Stimulated activated CD8-positive, alpha-beta memory T cell treated with anti-CD3 and anti-CD28 coated beads, Interleukin-12 subunit alpha, Interleukin-12 subunit beta, amount 100 ng/mL, for 24 hours (primary cell): ENCODE measurements around the gene APOF.
A peak's percentile ranks its signal among the peaks of the same experiment; 100 is the strongest.
"Not testable (repeated sequence)": the region's sequence is repeated elsewhere in the genome, so short reads cannot be mapped to it uniquely, and the experiment has no call there.

ENCODE experiments used
- DNase-seq: peaks from one replicate; pipeline ENCODE4 v3.0.0-alpha.2; 2020; ENCODE audit errors: extremely low read depth

Gene APOF

GRCh38 chr12:56333197-56333678 is 29.4 kb downstream of the APOF start:
- no peak for DNase-seq

DNA sequence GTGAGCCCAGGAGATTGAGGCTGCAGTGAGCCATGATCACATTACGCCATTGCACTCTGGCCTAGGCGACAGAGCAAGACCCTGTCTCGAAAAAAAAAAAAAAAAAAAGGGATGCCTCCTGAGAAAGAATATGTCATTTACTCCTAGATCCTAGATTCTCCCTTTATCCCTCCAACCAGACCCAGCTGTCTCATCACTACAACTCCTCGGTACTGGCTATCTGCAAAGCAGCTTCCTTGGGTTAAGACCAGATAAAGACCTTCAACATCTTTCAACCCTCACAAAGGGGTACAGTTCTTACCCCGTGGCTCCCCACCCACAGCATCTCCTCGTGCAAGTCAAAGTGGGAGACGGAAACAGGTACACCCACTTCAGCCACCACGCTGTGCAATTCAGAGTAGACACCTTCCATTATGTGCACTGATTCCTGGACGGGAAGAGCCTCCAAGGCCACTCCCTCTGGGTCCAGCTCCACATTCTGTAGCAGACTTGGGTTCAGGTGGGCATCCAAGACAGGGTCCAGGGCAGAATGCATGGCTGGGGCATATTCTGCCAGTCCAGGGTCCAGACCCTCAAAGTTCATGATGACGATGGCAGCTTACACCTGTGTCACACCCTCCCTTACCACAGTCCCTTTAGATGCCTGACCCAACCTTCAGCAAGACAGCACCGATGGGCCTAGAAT is 30.0 kb downstream of the APOF start:
- DNase-seq = no peak

DNA sequence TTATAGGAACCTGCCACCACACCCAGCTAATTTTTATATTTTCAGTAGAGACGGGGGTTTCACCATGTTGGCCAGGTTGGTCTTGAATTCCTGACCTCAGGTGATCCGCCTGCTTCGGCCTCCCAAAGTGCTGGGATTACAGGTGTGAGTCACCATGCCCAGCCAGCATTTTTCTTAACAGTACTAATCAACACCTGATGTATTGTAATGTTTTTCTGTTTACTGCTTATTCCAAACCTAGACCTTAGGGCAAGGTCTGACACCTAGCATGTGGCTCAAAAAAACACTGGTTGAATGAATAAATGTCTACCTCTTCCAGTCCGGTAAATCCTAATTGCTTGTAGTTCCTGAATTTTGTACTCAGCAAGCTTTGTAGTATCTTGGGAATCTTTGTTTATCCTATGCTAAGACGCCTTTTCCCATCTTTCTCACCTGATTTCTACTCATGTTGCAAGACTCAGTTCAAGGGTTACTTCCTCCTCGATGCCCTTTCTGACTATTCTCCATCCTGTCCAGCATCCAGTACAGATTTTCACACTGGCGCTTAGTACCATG is 31.6 kb downstream of the APOF start:
- no peak for DNase-seq

DNA sequence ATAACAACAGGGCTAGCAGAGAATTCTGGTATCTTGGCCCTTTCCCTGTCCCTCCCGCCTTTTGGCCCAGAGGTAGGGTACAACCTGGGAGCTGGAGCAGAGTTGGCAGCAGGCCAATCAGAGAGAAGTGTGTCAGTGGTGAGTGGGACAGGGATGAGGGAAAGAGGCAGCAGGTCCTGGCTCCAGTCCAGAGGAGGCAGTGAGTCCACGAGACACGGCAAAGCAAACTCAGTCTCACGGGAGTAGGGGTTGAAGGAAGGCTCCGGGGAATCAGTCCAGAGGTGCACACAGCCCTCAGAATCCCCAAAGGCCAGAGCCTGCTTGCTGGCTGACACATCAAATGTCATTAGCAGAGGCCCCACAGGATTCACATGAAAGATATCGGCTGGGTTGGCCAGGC is 36.1 kb downstream of the APOF start:
- no peak for DNase-seq

DNA sequence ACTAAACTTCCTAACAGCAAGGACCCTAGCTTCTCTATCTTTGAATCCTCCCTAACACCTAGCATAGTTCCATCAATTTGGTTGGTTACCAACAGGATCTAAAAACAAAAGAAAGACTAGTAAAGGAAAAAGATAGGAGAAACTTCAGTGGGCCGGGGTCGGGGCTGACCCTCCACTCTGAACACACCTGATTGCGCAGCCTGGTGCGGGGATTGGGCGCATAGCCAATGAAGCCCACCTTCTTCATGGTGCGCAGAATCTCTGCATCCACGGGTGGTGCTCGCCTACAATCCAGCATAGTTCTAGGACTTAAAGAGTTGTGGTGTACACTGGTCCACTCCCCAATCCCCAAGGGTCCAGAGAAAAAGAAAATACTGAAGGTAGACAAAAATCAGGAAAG is 36.5 kb downstream of the APOF start:
- no peak for DNase-seq

DNA sequence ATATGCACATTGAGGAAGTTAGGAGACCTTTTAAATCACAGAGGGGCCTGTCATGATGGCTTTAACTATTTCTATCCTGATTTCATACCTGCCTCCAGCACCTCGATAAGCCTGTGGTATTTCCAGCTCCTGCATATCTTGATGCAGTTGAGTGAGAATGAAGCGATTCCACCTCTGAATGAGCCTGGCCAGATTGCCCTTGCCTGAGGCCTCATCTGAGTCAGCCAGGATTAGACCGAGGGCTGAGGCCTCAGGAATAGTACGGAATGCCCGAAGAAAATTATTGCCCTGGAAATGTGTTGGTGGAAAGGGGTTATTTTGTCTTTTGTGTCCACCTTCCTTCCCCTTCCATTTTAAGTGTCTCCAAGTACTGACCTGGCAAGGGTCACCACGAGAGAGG is 38.5 kb downstream of the APOF start:
- DNase-seq = no peak

DNA sequence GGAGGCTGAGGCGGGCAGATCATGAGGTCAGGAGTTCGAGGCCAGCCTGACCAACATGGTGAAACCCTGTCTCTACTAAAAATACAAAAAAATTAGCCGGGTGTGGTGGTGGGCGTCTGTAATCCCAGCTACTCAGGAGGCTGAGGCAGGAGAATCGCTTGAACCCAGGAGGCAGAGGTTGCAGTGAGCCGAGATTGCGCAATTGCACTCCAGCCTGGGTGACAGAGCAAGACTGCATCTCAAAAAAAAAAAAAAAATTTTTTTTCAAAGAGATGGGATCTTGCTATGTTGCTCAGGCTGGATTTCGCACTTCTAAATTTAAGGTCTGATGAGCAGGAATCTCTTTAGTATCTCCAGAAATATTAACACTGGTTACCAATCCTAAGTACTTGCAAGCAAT is 41.0 kb downstream of the APOF start:
- not testable (repeated sequence) for DNase-seq

GRCh38 chr12:56321027-56321426 is 41.6 kb downstream of the APOF start:
- DNase-seq = no peak

- no peak for DNase-seq
Measured at GRCh38 chr12:56317675-56318074, 45.0 kb downstream of the APOF start.

GRCh38 chr12:56315622-56316473 is 46.8 kb downstream of the APOF start, which contains the start of gene CNPY2:
CNPY2 (minus strand) TSS chr12:56315988; CDS start chr12:56315217, 771 bp downstream.
- peak; percentile 86 for DNase-seq

DNA sequence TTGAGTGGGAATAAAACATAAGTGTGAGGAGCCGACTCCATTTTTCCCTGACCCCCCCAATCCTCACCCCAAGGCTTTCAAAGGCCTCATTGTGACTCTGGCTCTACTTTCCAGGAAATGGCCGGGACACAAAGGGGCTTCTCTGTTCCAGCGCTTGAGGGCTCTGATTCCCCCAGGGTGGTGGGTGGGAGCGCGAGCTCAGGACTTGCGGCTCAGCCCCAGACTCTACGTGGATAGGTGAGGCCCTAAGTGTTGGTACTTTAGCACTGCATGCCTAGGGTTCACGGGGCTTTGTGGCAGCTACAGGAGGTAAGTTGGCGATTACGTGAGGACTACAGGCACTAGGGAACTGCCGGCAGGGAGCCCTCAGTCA is 47.4 kb downstream of the APOF start:
- DNase-seq = no peak

DNA sequence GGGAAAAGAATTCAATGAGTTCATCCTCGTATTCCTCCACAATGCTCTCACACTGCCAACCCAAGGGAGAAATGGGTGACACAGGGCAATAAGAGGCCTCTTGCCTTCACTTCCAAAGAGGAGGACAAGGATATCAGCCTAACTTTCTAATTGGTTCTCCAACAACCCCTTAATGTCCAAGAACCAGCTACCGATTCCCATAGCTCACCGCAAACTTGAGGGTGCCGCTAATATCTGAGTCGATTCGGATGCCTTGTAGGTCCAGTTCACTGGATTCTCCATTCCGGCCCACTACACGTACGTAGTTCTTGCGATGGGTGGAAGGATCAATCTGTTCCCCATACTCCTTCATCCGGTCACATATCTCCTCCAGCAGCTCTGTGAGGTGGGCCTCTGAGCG is 51.7 kb downstream of the APOF start:
- no peak for DNase-seq
